ENCODE results near the gene FREM3. TPM values are rescaled to one million over a fixed set of nuclear protein-coding genes. Genes with fewer than 3 reads are reported as not detected.

FREM3 gene
- total RNA-seq, 1 experiment from 2014 or later, result not detected

GRCh38 chr4:143712155-143712550 is 11.7 kb upstream of the FREM3 start:
- peaks cover 0 to 2% (median 0%) of the 10 kb centered on the region in 3 experiments; a peak in 1 of 7 replicates for H3K36me3 Mint-ChIP-seq (ENCODE audit: insufficient read depth in 1 of 3, low read depth in 3 of 3)
- no CpG with 5 or more reads among the region's 1 CpG for WGBS (ENCODE audit: extremely low coverage, insufficient read length, low lambda C conversion rate)

More at GRCh38 chr4:143712155-143712550, 11.7 kb upstream of the FREM3 start:
- H3K27ac ChIP-seq (ENCODE audit: insufficient read length, low read depth, low read length), result no peak overlapping the region
- H3K9me3 Mint-ChIP-seq, result no peaks in the 10 kb centered on the region; a peak in 2 of 5 replicates
- no peaks in the 10 kb centered on the region for H4K20me1 ChIP-seq (ENCODE audit: control insufficient read depth, insufficient read depth, insufficient read length)
- no peak overlapping the region for H3K18ac ChIP-seq (ENCODE audit: insufficient read length, low read depth, low read length)
- H2BK20ac ChIP-seq (ENCODE audit: low read depth, low read length, poor library complexity, severe bottlenecking), result no peak overlapping the region
- no peaks in the 10 kb centered on the region for H3K27me3 ChIP-seq (ENCODE audit: insufficient read depth, low read length)
- no peak overlapping the region for H2BK15ac ChIP-seq (ENCODE audit: low read depth, low read length)
- H3K9me3 ChIP-seq (ENCODE audit: control insufficient read depth, low read depth, low read length), result no peaks in the 10 kb centered on the region
- no peak overlapping the region for H3K4me3 Mint-ChIP-seq
- H3T11ph ChIP-seq (ENCODE audit: low read length), result no peak overlapping the region
- H4K5ac ChIP-seq (ENCODE audit: insufficient read length, low read depth, low read length), result no peak overlapping the region
- peaks cover 8% of the 10 kb centered on the region; the same call in 1 of the 2 replicates for H3K4me1 ChIP-seq (ENCODE audit: insufficient read depth, low read length)
- no peak overlapping the region for H3K9ac ChIP-seq (ENCODE audit: extremely low read depth, insufficient read length, low read length)
- H4K91ac ChIP-seq (ENCODE audit: insufficient read length, low read depth, low read length), result no peak overlapping the region
- H2BK120ac ChIP-seq (ENCODE audit: low read depth, low read length, poor library complexity, severe bottlenecking), result no peak overlapping the region
- no peak overlapping the region for H3K23ac ChIP-seq (ENCODE audit: insufficient read length, low read depth, low read length)
- H2BK5ac ChIP-seq (ENCODE audit: insufficient read length, low read length), result no peak overlapping the region
- no peak overlapping the region for H3K56ac ChIP-seq (ENCODE audit: insufficient read length, low read depth, low read length)
- H3K27me3 Mint-ChIP-seq (ENCODE audit: low read depth), result peaks cover 2% of the 10 kb centered on the region; the same call in 1 of the 2 replicates
- H2BK12ac ChIP-seq (ENCODE audit: insufficient read length, low read depth, low read length), result no peak overlapping the region
- no peak overlapping the region for H3K14ac ChIP-seq (ENCODE audit: insufficient read depth, low read length)
- H3K79me1 ChIP-seq (ENCODE audit: insufficient read depth, low read depth, low read length, poor library complexity, severe bottlenecking), result no peaks in the 10 kb centered on the region
- no peak overlapping the region for H3K4ac ChIP-seq (ENCODE audit: low read depth, low read length)
- H3K79me2 ChIP-seq (ENCODE audit: insufficient read depth, low read length), result no peaks in the 10 kb centered on the region
- H3K27ac Mint-ChIP-seq, result no peak overlapping the region; a peak in 1 of 7 replicates
- no peak overlapping the region for H2AK5ac ChIP-seq (ENCODE audit: insufficient read length, low read length)
- peaks cover 34 to 44% of the 10 kb centered on the region in 2 experiments for H3K4me1 Mint-ChIP-seq
- H4K8ac ChIP-seq (replicated peaks; ENCODE audit: insufficient read length, low read depth, low read length), result no peak overlapping the region
- H3K23me2 ChIP-seq (ENCODE audit: insufficient read length, low read depth, low read length, poor library complexity, severe bottlenecking), result no peaks in the 10 kb centered on the region
- H3K4me2 ChIP-seq (ENCODE audit: insufficient read depth, insufficient read length, low read length), result no peak overlapping the region
- H2AFZ ChIP-seq (ENCODE audit: low read length), result no peak overlapping the region
- TF ChIP-seq, protein P1, sequence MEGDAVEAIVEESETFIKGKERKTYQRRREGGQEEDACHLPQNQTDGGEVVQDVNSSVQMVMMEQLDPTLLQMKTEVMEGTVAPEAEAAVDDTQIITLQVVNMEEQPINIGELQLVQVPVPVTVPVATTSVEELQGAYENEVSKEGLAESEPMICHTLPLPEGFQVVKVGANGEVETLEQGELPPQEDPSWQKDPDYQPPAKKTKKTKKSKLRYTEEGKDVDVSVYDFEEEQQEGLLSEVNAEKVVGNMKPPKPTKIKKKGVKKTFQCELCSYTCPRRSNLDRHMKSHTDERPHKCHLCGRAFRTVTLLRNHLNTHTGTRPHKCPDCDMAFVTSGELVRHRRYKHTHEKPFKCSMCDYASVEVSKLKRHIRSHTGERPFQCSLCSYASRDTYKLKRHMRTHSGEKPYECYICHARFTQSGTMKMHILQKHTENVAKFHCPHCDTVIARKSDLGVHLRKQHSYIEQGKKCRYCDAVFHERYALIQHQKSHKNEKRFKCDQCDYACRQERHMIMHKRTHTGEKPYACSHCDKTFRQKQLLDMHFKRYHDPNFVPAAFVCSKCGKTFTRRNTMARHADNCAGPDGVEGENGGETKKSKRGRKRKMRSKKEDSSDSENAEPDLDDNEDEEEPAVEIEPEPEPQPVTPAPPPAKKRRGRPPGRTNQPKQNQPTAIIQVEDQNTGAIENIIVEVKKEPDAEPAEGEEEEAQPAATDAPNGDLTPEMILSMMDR (conservative IDR thresholded peaks at IDR 0.05), result no peak
- DNase-seq, result no peak

Measured in H9 (cell line).